NAMALWA (cell line): Measurements from ENCODE around the gene SLC47A1.
"Not testable (repeated sequence)": the region's sequence is repeated elsewhere in the genome, so short reads cannot be mapped to it uniquely, and the experiment has no call there.

Experiments used
- DNase-seq: peaks from one replicate; pipeline ENCODE4 v3.0.0-alpha.2; 2015; ENCODE audit warnings: low spot score

The SLC47A1 gene

DNA sequence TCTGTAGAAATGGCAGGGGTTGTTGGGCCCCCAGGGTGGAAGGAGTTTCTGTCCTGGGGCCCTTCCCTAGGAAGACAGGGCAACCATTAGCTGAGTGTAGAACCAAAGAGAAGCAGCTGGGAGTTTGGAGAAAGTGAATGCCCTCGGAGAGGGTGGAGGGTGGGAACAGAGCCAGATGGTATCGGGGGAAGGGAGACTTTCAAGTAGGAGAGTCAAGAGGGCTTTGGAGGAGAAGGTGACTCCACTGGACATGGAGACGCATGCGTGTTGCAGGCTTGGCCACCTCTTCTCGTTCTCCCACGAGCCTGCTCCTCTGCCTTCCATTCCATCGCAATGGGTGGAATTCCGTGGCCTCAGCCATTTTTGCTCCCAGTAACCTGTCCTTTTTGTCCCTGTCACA is 19.4 kb downstream of the SLC47A1 start:
- no peak for DNase-seq

DNA sequence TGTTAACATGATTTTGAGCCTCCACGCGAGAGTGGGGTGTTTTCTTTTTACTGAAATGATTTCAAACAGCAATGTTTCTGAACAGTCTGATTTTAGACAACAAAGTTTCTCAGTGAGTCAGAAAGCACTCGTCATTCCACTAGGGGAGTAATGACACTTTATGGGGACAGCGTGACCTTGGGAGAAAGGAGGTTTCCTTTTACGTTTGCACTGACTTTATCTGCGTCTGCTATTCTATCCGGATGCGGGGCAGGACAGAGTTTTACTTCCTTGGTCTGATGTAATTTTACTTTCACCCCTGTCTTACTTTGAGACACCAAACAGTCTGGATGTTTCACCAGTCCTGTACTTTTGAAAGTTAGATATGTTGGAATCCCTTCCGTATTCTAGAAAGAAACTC is 20.7 kb downstream of the SLC47A1 start:
- no peak for DNase-seq

DNA sequence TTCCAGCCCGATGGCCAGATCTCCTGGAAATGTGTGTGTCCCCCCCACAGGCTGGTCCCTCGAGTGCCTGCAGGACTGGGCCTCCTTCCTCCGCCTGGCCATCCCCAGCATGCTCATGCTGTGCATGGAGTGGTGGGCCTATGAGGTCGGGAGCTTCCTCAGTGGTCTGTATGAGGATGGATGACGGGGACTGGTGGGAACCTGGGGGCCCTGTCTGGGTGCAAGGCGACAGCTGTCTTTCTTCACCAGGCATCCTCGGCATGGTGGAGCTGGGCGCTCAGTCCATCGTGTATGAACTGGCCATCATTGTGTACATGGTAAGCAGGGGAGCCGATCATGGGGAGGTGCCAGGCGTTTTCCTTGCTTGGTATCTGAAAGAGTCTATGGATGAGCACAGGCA is 22.1 kb downstream of the SLC47A1 start:
- no peak for DNase-seq

DNA sequence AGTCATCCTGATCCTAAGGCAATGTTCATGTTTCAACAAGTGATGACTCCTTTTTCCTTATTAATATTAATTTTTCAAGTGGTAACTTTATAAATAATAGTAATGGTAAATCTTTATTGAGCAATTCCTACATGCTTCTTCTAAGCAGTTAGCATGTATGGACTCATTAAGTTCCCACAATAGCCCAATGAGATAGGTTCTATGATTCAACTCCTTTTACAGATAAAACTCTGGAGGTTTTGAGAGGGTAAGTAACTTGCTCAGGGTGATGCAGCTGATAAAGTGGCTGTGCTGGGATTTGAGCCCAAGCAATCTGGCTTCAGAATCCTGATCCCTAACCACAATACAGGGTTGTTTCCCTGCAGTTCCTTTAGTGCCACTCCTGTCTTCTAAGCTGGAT is 25.3 kb downstream of the SLC47A1 start:
- DNase-seq: no peak

DNA sequence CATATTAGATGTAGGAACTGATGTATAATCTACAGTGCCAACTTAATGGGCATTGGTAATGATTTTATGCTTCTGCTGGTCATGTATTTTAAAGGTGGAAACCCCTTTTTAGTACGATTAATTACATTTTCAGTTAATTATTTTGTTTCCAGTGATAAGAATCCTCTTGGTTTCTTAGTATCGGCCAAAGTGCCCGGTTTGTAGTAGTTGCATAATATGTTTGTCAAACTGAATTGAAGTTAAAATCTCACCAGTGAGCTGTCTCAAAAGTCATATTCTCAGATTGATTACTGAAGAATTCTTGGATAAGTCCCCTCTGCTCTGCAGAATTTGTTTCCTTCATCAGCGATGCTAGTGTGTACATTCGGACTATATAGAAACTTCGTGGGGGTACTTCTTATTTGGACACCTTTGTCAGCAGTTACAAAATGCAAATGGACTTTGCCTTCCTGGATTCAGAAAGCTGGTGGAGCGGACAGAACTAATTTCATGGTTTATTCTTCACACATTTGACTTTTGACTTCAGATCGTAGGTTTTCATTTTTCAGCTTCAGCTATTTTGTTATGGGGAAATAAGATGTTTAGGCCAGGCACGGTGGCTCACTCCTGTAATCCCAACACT is 28.2 kb downstream of the SLC47A1 start:
- DNase-seq: no peak

DNA sequence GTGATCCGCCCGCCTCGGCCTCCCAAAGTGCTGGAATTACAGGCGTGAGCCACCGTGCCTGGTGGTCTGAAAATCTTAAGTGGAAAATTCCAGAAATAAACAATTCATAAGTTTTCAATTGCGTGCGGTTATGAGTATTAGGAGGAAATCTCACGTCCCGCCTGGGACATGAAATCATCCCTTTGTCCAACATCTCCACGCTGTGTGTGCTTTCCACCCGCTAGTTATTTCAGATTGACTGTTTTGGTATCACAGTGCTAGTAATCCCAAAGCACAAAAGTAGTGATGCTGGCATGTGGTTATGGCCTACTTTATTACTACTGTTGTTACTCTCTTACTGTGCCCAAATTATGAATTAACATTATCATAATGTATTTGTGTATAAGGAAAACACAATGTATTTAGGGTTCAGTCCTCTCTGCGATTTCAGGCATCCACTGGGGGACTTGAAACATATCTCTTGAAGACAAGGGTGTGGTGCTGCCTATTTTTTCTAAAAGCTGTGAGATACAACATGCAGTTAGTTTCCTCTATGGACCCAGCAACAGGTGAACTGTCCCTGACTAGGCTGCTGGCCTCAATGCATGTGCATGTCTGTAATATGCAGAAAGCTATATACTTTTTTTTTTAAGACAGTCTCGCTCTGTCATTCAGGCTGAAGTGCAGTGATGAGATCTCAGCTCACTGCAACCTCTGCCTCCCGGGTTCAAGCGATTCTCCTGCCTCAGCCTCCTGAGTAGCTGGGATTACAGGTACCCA is 32.3 kb downstream of the SLC47A1 start:
- no peak for DNase-seq

DNA sequence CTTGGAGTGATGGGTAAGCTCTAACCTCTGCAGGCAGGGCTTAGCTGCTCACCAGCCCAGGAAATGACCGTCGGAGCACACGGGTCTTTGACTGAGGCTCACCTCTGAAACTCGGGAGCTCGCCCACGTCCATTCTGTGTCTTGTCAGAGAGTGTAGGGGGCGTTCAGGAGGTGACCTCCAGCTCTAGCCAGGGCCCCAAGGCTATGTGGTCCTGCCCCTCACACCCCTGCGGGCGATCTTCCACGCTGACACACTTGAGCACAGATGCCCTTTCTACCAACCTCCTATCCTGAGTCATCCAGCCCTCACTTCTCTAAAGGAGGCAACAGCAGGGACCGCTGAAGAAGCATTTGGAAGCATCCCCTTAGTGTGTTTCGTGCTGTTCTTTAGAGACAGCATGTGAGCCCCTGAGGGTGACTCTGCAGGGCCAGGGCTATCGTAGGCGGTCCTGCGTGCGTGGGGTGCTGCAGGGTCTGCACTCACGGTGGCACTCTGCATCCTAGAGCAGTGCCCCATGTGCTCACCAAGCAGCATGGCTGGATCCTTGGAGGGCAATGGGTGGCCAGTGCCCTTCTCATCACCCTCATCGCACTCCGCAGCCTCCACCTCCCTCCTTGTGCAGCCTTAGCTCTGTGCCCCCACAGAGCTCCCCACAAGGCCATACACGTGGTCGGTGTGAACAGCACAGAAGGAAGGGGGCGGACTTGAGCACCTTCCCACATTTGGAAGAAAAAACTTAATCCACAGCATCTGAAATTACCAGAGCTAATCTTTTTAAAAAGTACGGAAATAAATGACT is 33.8 kb downstream of the SLC47A1 start:
- DNase-seq: no peak

DNA sequence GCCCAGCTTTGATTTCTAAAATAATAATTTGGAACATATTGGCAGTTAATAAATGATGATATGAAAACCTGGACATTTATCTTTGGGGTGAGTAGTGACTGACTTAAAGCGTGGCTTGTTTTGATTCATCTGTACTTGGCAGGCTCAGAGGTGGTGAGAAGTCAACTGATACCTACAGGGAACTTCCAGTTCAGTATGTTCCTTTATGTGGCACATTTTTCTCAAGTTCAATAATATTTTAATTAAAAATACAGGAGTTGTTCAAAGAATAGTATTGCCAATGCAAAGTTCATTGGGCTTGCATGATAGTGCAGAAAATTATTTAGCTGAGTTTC is 34.3 kb downstream of the SLC47A1 start:
- DNase-seq: no peak

DNA sequence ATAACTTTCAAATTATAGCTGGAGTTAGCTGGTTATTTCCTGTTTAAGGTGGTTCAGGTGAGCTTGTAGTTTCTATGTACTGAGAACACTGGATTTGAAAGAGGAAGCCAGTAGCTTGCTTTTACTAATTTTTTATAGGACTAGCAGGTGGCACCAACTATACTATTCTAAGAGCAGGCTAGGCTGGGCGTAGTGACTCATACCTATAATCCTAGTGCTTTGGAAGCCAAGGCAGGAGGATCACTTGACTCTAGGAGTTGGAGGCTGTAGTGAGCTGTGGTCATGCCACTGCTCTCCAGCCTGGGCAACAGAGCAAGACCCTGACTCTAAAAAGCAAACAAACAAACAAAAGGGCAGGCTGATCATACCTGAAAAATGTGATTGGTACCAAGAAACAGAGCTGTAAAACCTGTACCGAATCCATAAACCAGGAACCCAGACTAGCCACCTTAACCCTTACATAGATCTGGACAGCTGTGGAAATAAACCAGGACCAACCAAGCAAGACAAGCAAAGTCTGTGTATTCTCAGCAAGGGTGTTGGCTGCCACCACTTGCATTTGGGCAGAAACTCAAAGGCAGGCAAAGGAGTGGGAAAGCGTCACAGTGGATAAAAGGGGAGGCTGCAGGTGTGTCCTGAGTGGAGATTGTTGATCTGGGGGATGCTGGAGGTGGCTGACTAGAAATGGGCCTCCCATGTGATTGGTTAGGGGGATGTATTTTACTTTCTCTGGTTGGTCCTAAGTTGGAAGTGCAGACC is 36.3 kb downstream of the SLC47A1 start:
- no peak for DNase-seq

DNA sequence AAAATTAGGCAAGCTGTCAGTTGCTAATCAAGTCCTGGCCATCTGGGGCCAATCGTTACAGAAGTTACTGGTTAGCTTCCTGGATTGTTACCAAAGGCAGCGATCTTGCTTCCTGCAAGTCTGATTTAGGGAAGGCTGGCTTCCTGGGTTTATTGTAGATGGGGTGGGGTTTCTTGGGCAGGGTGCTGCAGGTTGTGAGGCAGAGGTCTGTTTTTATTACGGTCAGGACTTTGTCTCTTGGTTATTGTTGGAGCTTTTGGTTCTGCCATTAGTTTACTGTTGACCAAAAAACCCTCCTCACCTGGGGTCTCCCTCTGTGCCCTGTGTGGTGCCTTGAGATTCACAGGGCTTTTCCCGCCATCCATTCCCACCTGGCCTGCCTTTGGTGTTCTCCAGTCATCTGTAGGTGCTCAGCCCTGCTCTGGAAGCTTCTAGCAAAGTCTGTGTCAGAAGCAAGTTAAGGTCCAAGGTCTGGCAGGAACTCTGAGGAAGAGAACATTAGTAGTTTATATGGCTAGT is 36.9 kb downstream of the SLC47A1 start:
- no peak for DNase-seq

DNA sequence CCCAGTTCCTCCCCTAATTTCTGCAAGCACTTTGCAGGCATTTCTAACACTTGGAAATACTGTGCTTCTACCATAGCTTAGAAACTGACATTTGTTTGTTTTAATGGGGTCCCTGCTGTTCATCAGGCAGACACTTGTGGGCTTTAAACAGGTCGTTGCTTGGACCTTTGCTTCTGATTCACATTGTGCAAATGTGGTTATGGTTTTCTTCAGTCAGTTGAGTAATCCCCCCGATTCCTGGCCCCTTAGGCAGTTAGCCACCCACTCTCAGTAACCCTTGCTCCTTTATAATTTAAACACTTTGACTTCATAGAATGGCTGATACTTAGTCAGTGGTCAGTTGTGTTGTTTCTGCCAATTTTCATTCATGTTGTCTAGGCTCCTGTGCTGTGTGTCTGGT is 39.4 kb downstream of the SLC47A1 start:
- no peak for DNase-seq

DNA sequence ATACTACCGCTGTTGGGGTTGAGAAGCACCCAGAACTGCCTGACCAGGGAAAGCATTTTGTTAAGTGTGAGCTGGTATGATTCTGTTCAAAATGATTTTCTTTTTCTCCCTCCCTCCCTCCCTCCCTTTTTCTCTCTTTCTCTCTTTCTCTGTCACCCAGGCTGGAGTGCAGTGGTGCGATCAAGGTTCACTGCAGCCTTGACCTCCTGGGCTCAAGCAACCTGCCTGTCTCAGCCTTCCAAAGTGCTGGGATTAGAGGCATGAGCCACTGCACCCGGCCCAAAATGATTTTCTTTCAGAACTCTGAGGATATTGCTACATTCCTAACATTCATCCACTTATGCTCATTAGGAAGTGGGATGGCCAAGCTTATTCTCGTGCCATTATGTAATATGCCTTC is 41.3 kb downstream of the SLC47A1 start:
- no peak for DNase-seq

DNA sequence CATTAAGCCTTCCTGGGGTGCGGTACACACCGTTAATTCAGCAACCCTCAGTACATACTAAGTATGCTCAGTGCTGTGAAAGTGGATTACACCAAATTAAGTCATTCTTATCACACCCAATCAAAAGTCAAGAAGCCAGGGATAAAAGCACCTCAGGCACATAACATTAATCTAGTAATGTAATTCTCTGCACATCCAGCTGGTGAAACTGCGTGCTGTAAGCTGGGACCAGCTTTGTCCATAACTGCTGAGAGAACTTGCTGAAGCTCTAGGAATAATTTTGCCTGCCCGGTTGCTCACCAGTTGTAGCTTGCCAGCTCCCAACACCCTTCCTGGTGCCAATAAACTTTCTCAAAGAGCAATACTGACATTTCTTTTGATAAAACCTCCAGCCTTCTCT is 44.9 kb downstream of the SLC47A1 start:
- no peak for DNase-seq

DNA sequence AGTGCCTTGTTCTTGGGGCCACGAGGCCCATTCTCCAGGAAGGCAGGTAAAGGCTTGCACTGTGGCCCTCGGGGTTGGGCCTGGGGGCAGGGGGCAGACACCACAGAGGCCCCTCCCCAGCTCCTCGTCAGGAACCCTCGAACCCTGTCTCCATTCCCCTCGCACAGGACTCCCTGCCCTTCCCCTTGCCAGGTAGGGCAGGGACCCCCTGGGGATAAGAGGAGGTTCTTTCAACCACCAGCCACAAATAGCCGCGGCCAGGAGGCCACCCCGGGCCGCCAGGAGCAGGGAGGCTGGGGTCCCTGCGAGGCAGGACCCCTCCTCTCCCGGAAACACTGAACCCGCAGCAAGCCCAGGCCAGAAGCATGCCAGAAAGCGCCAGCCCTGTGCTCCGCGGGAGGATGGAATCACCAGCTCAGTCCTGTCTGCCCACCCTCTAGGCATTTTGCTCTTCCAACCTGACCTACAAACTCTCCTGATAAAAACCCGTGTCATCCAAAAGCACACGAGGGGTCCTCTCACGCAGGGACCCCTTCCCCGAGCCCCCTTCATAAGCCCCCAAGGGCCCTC is 45.6 kb downstream of the SLC47A1 start:
- no peak for DNase-seq

DNA sequence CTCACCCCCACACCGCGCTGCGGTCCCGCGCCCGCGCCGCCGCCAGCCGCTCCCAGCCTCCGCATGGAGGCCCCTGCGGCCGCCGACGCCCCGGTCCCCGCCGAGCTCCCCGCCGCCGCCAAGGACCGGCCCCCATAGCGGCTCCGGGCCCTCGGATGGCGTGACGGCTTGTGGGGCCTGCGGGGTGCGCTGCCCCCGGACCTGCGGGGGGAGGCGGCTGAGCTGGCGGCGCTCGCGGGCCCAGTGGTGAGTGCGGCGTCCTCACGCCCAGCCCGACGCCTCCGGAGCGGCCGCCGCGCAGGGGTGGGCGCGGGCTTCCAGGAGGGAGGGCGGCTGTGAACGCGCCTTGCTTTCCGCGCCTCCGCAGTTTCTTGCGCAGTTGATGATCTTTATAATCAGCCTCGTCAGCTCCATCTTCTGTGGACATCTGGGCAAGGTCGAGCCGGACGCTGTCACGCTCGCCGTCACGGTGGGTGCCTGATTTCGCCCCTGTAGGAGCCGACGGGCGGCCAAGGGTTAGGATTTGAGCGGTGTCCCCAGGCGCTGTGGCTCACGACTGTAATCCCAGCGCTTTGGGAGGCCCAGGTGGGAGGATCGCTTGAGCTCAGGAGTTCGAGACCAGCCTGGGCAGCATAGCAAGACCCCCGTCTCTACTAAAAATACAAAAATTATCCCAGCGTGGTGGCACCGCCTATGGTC is 46.4 kb downstream of the SLC47A1 start:
- no peak for DNase-seq

DNA sequence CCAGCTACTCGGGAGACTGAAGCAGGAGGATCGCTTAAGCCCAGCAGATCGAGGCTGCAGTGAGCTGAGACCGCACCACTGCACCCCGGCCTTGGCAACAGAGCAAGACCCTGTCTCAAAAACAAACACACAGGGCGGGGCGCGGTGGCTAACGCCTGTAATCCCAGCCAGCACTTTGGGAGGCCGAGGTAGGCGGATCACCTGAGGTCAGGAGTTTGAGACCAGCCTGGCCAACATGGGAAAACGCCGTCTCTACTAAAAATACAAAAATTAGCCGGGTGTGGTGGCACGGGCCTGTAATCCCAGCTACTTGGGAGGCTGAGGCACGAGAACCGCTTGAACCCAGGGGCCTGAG is 46.9 kb downstream of the SLC47A1 start:
- DNase-seq: not testable (repeated sequence)

DNA sequence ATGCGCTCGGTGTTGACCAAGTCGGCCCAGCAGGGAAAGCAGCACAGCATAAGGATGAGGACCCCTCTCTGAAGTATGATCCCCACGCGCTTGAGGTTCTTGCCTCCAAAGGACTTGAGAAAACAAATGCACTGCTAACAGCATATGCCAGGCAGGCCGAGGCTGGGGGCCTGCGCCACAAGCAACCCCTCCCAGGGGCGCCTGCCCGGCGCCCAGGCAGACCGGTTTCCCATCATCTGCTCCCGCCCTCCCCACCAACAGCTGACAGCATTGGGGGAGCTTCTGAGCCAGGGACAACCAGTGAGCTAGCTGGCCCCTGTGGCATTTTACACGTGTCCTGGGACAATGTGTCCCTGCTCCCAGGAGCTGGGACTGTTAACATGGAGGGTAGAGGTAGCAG is 48.5 kb downstream of the SLC47A1 start:
- not testable (repeated sequence) for DNase-seq

DNA sequence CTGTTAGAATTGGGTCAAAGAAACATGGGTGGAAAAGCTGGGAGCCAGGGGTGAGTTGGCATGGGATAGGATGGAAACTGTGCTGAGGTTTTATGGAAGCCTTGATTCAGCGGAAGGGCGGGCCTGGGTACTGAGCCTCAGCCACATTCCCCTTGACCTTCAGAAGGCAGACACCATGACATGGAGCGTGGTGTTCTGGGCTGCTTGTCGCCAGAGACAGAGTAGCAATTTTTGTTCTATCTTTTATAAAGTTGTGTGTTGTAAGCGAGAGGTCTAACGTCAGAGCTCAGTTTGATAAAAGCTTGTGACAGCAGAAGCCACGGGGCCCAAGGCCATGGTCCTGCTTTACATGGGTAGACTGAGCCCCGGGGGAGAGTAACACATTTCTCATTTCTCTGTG is 50.2 kb downstream of the SLC47A1 start:
- no peak for DNase-seq

DNA sequence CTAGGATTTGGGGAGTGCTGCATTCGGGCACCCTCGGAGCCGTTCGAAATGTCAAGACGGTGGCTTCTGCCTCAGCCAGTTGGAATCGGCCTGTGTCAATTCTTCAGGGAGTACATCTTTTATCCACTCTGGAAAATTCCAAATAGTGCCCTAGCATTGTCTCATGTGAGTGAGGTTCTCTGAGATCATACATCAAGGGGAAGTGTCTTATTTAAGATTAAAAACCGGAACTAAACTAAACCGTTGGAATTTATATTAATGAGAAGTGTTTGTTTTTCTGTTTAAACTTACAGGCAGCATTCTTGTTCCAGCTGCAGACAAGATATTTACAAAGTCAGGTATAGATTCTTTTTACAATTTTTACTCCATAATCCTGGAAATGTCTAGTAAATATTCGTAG is 56.8 kb downstream of the SLC47A1 start:
- no peak for DNase-seq

DNA sequence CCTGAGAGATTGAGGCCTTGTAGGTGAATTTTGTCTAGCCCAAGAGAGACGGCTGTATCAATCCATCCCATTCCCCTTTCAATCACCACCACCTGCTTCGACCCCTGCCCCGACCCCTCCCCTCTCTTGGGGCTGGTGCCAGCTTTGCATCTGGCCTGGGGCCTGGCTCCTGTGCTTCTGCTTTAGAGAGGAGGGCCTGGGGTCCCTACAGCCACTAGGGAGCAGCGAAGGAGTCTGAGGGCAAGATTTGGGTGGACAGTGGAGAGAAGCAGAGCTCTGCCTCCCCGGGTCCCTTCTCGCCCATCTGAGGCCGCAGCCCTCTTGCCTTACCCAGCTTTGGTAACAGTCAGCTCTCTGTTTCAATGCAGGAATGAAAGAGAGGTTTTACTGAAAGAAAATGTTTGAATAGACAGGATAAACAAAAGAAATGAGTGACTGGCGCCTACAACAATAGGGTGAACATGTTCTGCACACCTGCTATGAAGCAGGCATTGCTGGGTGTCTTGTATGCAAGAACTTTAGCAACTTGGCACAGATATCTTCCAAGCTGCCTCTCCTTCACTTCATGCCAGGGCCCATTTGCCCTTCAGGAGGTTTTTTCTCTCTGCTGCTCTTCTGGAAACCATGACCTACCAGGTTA is 57.4 kb downstream of the SLC47A1 start:
- no peak for DNase-seq

DNA sequence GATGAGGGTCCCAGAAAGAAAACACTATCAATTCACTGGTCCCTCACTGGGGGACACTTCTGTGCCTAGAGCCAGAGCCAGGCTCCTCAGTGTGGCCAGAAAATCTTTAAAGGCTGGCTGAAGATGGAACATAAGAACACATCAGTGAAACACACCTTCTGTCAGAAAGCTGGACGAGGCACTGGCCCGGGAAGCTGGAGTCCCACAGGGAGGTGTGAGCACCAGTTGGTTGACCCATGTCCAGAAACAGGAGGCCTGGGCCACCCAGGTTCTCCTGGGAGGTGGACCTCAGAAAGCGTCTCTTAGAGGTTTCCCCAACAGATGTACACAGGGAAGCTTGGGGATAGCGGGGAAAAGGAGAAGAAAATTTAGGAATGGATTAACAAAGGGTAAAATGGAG is 58.7 kb downstream of the SLC47A1 start:
- no peak for DNase-seq
